ENCODE results near the gene STYX. TPM values are rescaled to one million over a fixed set of nuclear protein-coding genes. Genes with fewer than 3 reads are reported as not detected.
"Not testable (repeated sequence)": the region's sequence is repeated elsewhere in the genome, so short reads cannot be mapped to it uniquely, and the experiment has no call there.

The STYX gene
- total RNA-seq, 3 donors from 2014 or later = 8.1 to 14.4 (median 9.5) TPM

DNA sequence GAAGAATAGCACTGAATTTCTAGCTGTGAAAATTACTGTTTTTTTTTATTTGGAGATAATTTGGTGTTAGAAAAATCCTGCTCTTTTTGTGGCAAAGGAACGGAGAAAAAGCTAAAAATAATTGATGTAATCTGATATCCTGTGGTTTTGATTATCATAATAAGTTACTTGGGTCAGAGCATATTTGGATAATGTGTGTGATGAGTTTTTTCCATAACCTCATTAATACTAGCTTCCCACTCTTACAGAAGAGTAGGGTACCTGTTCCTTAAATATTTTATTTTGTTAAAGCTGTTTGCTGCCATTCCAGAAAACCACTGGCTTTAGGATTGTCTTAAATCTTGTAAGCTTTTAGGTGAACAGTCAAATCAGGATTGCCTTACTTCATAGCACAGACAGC is 18.3 kb upstream of the STYX start:
- no peak for TF ChIP-seq CTCF (IDR thresholded peaks at IDR 0.05)
- intact Hi-C loops (cut with DNase I, micrococcal nuclease) = no loop called here
- ATAC-seq = no peak
- no peaks in the 10 kb centered on the region for H3K9me3 ChIP-seq
- DNase-seq = no peak
- peaks cover 6% of the 10 kb centered on the region for H3K36me3 ChIP-seq (ENCODE audit: low read depth)
- no peak overlapping the region for H3K4me3 ChIP-seq
- H3K4me1 ChIP-seq (ENCODE audit: low read depth) = peaks cover 9% of the 10 kb centered on the region

DNA sequence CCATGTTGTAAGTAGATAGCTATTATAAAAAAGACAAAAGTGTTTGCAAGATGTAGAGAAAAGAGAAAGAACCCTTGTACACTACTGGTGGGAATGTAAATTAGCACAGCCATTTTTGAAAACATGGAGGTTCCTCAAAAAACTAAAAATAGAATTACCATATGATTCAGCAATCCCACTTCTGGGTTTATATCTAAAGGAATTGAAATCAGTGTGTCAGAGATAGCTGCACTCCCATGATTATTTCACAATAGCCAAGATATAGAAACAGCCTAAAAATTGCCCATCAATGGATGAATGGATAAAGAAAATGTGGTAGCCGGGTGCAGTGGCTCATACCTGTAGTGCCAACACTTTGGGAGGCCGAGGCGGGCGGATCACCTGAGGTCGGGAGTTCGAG is 13.8 kb upstream of the STYX start:
- TF ChIP-seq CTCF (IDR thresholded peaks at IDR 0.05) = no peak
- Histone ChIP-seq H3K36me3 (ENCODE audit: low read depth) (peaks cover 7% of the 10 kb centered on the region), H3K4me1 (ENCODE audit: low read depth) (no peaks in the 10 kb centered on the region), H3K4me3 (no peak overlapping the region), H3K9me3 (no peaks in the 10 kb centered on the region)
- no peak for DNase-seq
- ATAC-seq = no peak
- intact Hi-C loops (cut with DNase I, micrococcal nuclease) = no loop called here

DNA sequence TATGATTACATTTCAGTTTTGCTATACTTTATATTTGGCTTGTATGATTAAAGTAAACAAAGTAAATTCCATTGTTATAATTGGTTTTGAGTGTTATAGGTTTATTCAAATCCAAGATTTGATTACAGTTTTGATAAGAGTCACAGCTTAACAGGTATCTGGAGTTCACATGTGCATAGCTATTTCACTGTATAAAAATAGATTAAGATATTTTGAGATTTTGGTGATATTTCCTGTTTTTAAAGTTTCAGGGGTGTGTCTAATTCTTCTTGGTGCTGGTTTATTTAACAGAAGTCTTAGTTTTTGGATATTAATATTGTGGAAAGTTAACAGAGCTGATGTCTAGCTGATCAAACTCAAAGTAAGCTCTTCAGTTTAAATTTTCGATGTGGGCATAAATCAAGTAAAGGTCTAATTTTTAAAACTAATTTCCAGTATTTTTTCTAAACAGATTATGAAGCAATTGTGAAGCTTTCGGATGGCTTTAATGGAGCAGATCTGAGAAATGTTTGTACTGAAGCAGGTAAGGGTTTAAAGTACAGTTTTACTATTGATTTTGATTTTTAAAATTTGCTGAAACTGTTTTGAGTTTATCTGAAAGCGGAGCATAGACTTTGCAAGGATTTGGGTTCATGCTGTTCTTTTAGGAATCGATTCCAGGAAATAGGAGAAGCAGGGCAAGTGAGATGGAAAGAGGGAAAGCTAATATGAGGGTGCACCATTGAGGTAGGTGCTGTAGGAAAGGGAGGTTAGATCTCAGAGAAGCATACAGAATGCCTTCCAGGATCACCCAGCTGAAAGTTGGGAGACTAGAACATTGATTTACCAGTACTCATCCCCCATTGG is 6.2 kb upstream of the STYX start:
- ATAC-seq (no peak), DNase-seq (no peak)
- TF ChIP-seq CTCF (IDR thresholded peaks at IDR 0.05) = no peak
- intact Hi-C loops (cut with DNase I, micrococcal nuclease) = no loop called here
- H3K36me3 ChIP-seq (ENCODE audit: low read depth) = peaks cover 6% of the 10 kb centered on the region
- no peak overlapping the region for H3K4me3 ChIP-seq
- H3K9me3 ChIP-seq = no peaks in the 10 kb centered on the region
- no peaks in the 10 kb centered on the region for H3K4me1 ChIP-seq (ENCODE audit: low read depth)

- TF ChIP-seq CTCF (IDR thresholded peaks at IDR 0.05) = no peak
- Histone ChIP-seq H3K4me1 (ENCODE audit: low read depth) (no peaks in the 10 kb centered on the region), H3K4me3 (no peak overlapping the region), H3K9me3 (no peaks in the 10 kb centered on the region), H3K36me3 (ENCODE audit: low read depth) (peaks cover 6% of the 10 kb centered on the region)
- DNase-seq (no peak), ATAC-seq (no peak)
- intact Hi-C loops (cut with DNase I, micrococcal nuclease) = no loop called here
These were observed 5.7 kb upstream of the STYX start for GRCh38 chr14:52724360-52724644.

- DNase-seq; H3K36me3 ChIP-seq (ENCODE audit: low read depth); H3K4me3 ChIP-seq; ATAC-seq; intact Hi-C loops (cut with DNase I, micrococcal nuclease); H3K9me3 ChIP-seq; H3K4me1 ChIP-seq (ENCODE audit: low read depth): not testable (repeated sequence)
These were observed 2.5 kb upstream of the STYX start for GRCh38 chr14:52727509-52727908.

GRCh38 chr14:52729035-52729434 is 931 bp upstream of the STYX start:
- H3K4me1 ChIP-seq (ENCODE audit: low read depth); H3K36me3 ChIP-seq (ENCODE audit: low read depth); H3K4me3 ChIP-seq; intact Hi-C loops (cut with DNase I, micrococcal nuclease); ATAC-seq; H3K9me3 ChIP-seq: not testable (repeated sequence)
- peak in 1 of 3 donors; percentile 11 for DNase-seq

- H3K4me1 ChIP-seq (ENCODE audit: low read depth) = no peaks in the 10 kb centered on the region
- DNase-seq = no peak
- H3K9me3 ChIP-seq = no peaks in the 10 kb centered on the region
- no peak overlapping the region for H3K4me3 ChIP-seq
- H3K36me3 ChIP-seq (ENCODE audit: low read depth) = no peaks in the 10 kb centered on the region
- intact Hi-C loops (cut with DNase I, micrococcal nuclease) = no loop called here
- no peak for TF ChIP-seq CTCF (IDR thresholded peaks at IDR 0.05)
- no peak for ATAC-seq
These were observed 411 bp upstream of the STYX start for GRCh38 chr14:52729585-52729924.
